Adrenal gland (tissue), 12 donors: Measurements from ENCODE around the gene ARHGEF11. TPM values are rescaled to one million over a fixed set of nuclear protein-coding genes. Genes with fewer than 3 reads are reported as not detected.
A peak's percentile ranks its signal among the peaks of the same experiment; 100 is the strongest.

Experiments used
- DNase-seq, 7 donors: peaks; one replicate each; pipeline ENCODE4 v3.0.0-alpha.2; 2019 to 2020
- H3K27ac ChIP-seq, 5 donors: fragments of 200-600 bp; sonication (generic) in 4 of 5; 1 replicate in 3 of 5; 2 replicates in 2 of 5; pipeline versions ENCODE4 v1.5.1 to v1.8.0; 2016 to 2020; ENCODE audit warnings: mild to moderate bottlenecking in 1 of 5
- H3K27me3 ChIP-seq: fragments of 200-600 bp; 2 replicates; pipeline ENCODE4 v1.8.0; 2021
- H3K36me3 ChIP-seq, 2 donors: fragments of 200-600 bp; replicated peaks in 1 of 2; 1 replicate in 1 of 2; 2 replicates in 1 of 2; pipeline versions ENCODE4 v1.5.1 to v1.8.0; 2018 to 2022
- H3K4me1 ChIP-seq, 2 donors: fragments of 200-600 bp; replicated peaks in 1 of 2; 1 replicate in 1 of 2; 2 replicates in 1 of 2; pipeline versions ENCODE4 v1.5.1 to v1.8.0; 2018 to 2021
- H3K4me3 ChIP-seq, 4 donors: fragments of 200-600 bp; sonication (generic) in 3 of 4; one replicate each; pipeline ENCODE4 v1.5.1; 2016 to 2018
- H3K9me3 ChIP-seq, 3 donors: fragments of 200-600 bp; sonication (generic) in 1 of 3; replicated peaks in 1 of 3; 1 replicate in 2 of 3; 2 replicates in 1 of 3; pipeline versions ENCODE4 v1.5.1 to v1.8.0; 2016 to 2021
- POLR2A ChIP-seq, 2 donors: fragments of 450-650 bp; IDR thresholded peaks; one replicate each; pipeline ENCODE4 v1.6.1; 2017; ENCODE audit warnings: antibody characterized with exemption in 2 of 2, mild to moderate bottlenecking in 2 of 2, moderate library complexity in 1 of 2
- WGBS, 4 donors: extraction: QIAGEN DNeasy Blood & Tissue Kit in 2 of 4; methylation state at CpG; one replicate each; pipeline versions ENCODE4 v1.1.5 to v1.1.7; 2013 to 2017; 5-methylcytosine and 5-hydroxymethylcytosine counted together
- intact Hi-C, 2 donors: fragments of 100-400 bp; cut with DNase I; formaldehyde crosslinking; loops; one replicate each; pipeline versions ENCODE4 v1.14.1 to v1.15.0; 2022 to 2023
- polyA plus RNA-seq, 3 donors: library from polyadenylated mRNA; stranded (reverse); fragments of 200-250 nt in 2 of 3; fragments of 350-450 nt in 1 of 3; fragmentation: Illumina TruSeq in 1 of 3; extraction: RNeasy Lipid Tissue Mini Kit (QIAGEN cat#74804) in 1 of 3; gene quantifications; one replicate each; pipeline ENCODE4 v1.2.3, GENCODE V29; 2013 to 2014
- total RNA-seq, 9 donors: library from RNA; depleted of rRNA in 4 of 9; stranded (reverse); fragments of >200 nt in 4 of 9; fragments of 120-200 nt in 1 of 9; fragmentation: NEBNext Ultra II Directional in 1 of 9; extraction: Animal tissue kit (Norgen Biotek cat#: 25700) in 1 of 9; gene quantifications; one replicate each; pipeline versions ENCODE4 v1.1.0 to v1.2.4, GENCODE V29; 2013 to 2023
- TF ChIP-seq, protein P1 (sequence below), 6 experiments: fragments of 450-650 bp in 4 of 6; fragments of 200-600 bp in 2 of 6; sonication (generic) in 1 of 6; IDR thresholded peaks; 1 replicate in 5 of 6; 2 replicates in 1 of 6; pipeline versions ENCODE4 v1.5.1 to v1.8.0; 2016 to 2021; ENCODE audit warnings: antibody characterized with exemption in 6 of 6, mild to moderate bottlenecking in 2 of 6, moderate library complexity in 1 of 6
- donor health status: healthy with polysubstance abuse.
- donor health status: Bipolar disorder and iron deficiency.
- donor health status: DM: yes; HTN: yes; CAD: no.
- donor health status: DM: no; HTN: no; CAD: no.
- donor health status: DM: no; HTN: no; CAD: no.
- donor health status: DM: yes; HTN: yes; CAD: no.

The ARHGEF11 gene
- total and polyA plus RNA-seq, 12 donors, result 14.2 to 69.2 (median 38.3) TPM

DNA sequence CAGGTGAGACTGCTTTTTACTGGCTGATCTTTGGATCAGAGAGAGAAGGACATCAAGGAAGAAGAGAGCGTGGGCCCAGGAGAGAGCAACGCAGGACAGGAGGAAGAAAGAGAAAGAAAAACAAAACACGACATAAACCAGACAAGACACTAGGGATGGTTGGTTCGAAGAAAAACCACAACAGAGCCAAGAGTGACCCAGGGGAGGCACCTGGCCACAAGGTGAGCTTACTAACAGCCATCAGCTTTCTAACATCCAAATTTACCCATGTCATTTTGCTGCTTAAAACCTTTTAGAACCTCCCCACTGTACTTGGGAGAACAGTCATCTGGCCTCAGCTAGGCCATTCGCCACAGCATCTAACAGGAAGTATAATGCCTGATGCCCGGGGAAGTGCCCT lies 57.8 kb downstream of the ARHGEF11 start:
- H3K27me3 ChIP-seq, result no peaks in the 10 kb centered on the region
- H3K4me3 ChIP-seq, result no peak overlapping the region
- no peaks in the 10 kb centered on the region for H3K4me1 ChIP-seq
- H3K9me3 ChIP-seq, result no peaks in the 10 kb centered on the region
- TF ChIP-seq POLR2A (IDR thresholded peaks at IDR 0.05), result no peak
- TF ChIP-seq, protein P1, sequence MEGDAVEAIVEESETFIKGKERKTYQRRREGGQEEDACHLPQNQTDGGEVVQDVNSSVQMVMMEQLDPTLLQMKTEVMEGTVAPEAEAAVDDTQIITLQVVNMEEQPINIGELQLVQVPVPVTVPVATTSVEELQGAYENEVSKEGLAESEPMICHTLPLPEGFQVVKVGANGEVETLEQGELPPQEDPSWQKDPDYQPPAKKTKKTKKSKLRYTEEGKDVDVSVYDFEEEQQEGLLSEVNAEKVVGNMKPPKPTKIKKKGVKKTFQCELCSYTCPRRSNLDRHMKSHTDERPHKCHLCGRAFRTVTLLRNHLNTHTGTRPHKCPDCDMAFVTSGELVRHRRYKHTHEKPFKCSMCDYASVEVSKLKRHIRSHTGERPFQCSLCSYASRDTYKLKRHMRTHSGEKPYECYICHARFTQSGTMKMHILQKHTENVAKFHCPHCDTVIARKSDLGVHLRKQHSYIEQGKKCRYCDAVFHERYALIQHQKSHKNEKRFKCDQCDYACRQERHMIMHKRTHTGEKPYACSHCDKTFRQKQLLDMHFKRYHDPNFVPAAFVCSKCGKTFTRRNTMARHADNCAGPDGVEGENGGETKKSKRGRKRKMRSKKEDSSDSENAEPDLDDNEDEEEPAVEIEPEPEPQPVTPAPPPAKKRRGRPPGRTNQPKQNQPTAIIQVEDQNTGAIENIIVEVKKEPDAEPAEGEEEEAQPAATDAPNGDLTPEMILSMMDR (IDR thresholded peaks at IDR 0.05), result no peak
- intact Hi-C loops, result loop anchor here in 1 of 2 donors (10.0 kb wide), 1 partner anchor 57 kb away; the partner anchor contains the start of gene ARHGEF11
- WGBS, 4 donors, result 86 to 94% (median 88%) methylated on average over 6 of the region's 6 CpGs
- no peak for DNase-seq
- no peak overlapping the region for H3K27ac ChIP-seq
- peaks cover 0 to 27% of the 10 kb centered on the region in 2 donors for H3K36me3 ChIP-seq

DNA sequence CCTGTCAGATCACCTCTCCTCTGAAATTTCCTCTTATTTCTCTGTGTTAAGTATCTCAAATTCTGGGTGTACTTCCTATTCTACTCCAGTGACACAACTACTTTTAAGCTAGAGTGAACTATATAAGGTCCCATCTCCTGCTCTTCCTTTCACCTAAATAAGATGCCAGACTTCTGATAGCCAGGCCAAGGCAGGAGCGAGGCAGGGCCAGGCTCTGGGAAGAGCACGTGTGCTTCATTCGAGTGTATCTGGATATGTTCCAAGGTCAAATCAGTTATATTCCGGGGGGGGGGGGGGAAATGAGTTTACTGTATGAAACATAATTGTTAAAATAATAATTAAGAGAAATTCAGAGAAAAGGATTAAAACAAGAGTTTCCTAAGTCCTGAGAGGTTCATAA lies 65.0 kb downstream of the ARHGEF11 start:
- DNase-seq, result peak in 4 of 7 donors; percentile 30 to 46 (median 37)
- Histone ChIP-seq H3K9me3 (no peaks in the 10 kb centered on the region), H3K27me3 (no peaks in the 10 kb centered on the region), H3K4me3 (no peak overlapping the region), H3K27ac (no peak overlapping the region), H3K36me3 (peaks cover 0 to 52% of the 10 kb centered on the region in 2 donors), H3K4me1 (no peaks in the 10 kb centered on the region)
- intact Hi-C loops, result loop anchor here in 1 of 2 donors (10.0 kb wide), 1 partner anchor 64 kb away; the partner anchor contains the start of gene ARHGEF11
- TF ChIP-seq, protein P1 (IDR thresholded peaks at IDR 0.05), result no peak
- no peak for TF ChIP-seq POLR2A (IDR thresholded peaks at IDR 0.05)
- WGBS, 4 donors, result 26 to 46% (median 27%) methylated on average over 4 of the region's 4 CpGs

DNA sequence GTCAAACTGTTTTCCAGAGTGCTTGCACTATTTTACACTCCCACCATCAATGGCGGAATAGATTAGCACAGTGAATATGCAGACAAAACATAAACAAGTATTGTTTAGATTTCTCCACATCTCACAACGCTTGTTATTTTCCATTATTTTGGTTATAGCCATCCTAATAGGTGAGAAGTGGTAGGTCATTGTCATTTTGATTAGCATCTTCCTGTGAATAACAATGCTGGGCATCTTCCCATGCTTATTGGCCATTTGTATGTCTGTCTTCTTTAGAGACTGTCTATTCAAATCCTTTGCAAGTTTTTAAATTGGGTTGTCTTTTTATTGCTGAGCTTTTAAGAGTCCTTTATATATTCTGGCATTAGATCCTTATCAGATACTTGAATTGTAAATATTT lies 70.5 kb downstream of the ARHGEF11 start:
- intact Hi-C loops, result no loop called here
- Histone ChIP-seq H3K4me1 (no peaks in the 10 kb centered on the region), H3K4me3 (no peak overlapping the region), H3K27me3 (no peaks in the 10 kb centered on the region), H3K9me3 (no peaks in the 10 kb centered on the region), H3K27ac (no peak overlapping the region), H3K36me3 (peaks cover 0 to 78% of the 10 kb centered on the region in 2 donors)
- no peak for TF ChIP-seq POLR2A (IDR thresholded peaks at IDR 0.05)
- TF ChIP-seq, protein P1 (IDR thresholded peaks at IDR 0.05), result no peak
- 76 to 89% (median 79%) methylated on average over 2 of the region's 2 CpGs for WGBS, 4 donors
- no peak for DNase-seq

DNA sequence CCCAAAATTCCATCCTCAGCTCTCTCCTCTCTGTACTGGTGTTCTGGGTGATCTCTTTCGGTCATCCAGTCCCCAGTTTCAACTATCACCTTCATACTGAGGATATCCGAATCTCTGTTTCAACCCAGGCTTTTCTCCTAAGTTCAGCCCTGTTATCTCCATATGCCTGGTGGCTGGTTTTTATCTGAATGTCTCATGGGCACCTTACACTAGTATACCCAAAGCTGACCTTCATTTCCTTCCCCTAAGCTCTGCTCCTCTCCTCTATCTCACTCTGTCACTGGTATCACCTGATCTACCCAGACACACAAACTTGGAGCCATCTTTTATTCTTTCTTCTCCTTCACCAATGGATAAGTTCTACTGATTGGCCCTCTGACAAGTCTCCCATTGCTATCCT lies 72.1 kb downstream of the ARHGEF11 start:
- H3K4me3 ChIP-seq, result no peak overlapping the region
- H3K4me1 ChIP-seq, result no peaks in the 10 kb centered on the region
- no peak for DNase-seq
- no peak overlapping the region for H3K27ac ChIP-seq
- H3K36me3 ChIP-seq, result peaks cover 0 to 86% of the 10 kb centered on the region in 2 donors
- WGBS, 4 donors, result 95 to 100% (median 96%) methylated on average over 2 of the region's 2 CpGs
- no peak for TF ChIP-seq POLR2A (IDR thresholded peaks at IDR 0.05)
- TF ChIP-seq, protein P1 (IDR thresholded peaks at IDR 0.05), result no peak
- H3K9me3 ChIP-seq, result no peaks in the 10 kb centered on the region
- H3K27me3 ChIP-seq, result no peaks in the 10 kb centered on the region
- intact Hi-C loops, result no loop called here
